ENCODE results near the gene FES. TPM values are rescaled to one million over a fixed set of nuclear protein-coding genes. Genes with fewer than 3 reads are reported as not detected.

The FES gene
- total and polyA plus RNA-seq, 10 of the 15 experiments (the other 5 are each of a cell fraction or from before 2014, with no cell fraction given): 0.07 to 23.9 (median 9.9) TPM

GRCh38 chr15:90902840-90903732 lies 18.8 kb downstream of the FES start, which contains the start of gene MAN2A2 (continued):
- TF ChIP-seq BACH1 (IDR thresholded peaks at IDR 0.05; ENCODE audit: borderline replicate concordance) (no peak; the same call in 1 of the 2 replicates), RELB (IDR thresholded peaks at IDR 0.05; ENCODE audit: low read depth) (peak; percentile 32; the same call in 1 of the 2 replicates), NFYB (IDR thresholded peaks at IDR 0.05; ENCODE audit: insufficient read depth, low read depth, low read length) (no peak), PKNOX1 (IDR thresholded peaks at IDR 0.05) (no peak), ZNF274 (IDR thresholded peaks at IDR 0.05; ENCODE audit: insufficient read depth, insufficient read length) (no peak), ZBTB11 (CRISPR knock-in tag; IDR thresholded peaks at IDR 0.05) (no peak), YBX1 (IDR thresholded peaks at IDR 0.05) (no peak), ZBTB40 (IDR thresholded peaks at IDR 0.05; ENCODE audit: borderline replicate concordance) (no peak), EED (IDR thresholded peaks at IDR 0.05; ENCODE audit: low read depth) (0 out of 2 replicates have a peak, but pooled peaks have one; percentile 40), IRF4 (IDR thresholded peaks at IDR 0.05; ENCODE audit: low read depth, low read length) (no peak), SMAD5 (IDR thresholded peaks at IDR 0.05; ENCODE audit: low read depth) (peak; percentile 83; the same call in 1 of the 2 replicates), EGR1 (IDR thresholded peaks at IDR 0.05; ENCODE audit: borderline replicate concordance in 1 of 2, low read depth in 2 of 2, low read length in 2 of 2) (peak; percentile 76 to 98), NRF1 (conservative IDR thresholded peaks at IDR 0.05; ENCODE audit: low read depth, low read length) (no peak), POLR2A (IDR thresholded peaks at IDR 0.05; ENCODE audit: low read depth, low read length) (peak; percentile 84), CEBPZ (IDR thresholded peaks at IDR 0.05; ENCODE audit: low read depth, low read length) (no peak)

Data from GM12878 (cell line).